ENCODE measurements around the gene NHSL1.
A peak's percentile ranks its signal among the peaks of the same experiment; 100 is the strongest.

Gene NHSL1, protein sequence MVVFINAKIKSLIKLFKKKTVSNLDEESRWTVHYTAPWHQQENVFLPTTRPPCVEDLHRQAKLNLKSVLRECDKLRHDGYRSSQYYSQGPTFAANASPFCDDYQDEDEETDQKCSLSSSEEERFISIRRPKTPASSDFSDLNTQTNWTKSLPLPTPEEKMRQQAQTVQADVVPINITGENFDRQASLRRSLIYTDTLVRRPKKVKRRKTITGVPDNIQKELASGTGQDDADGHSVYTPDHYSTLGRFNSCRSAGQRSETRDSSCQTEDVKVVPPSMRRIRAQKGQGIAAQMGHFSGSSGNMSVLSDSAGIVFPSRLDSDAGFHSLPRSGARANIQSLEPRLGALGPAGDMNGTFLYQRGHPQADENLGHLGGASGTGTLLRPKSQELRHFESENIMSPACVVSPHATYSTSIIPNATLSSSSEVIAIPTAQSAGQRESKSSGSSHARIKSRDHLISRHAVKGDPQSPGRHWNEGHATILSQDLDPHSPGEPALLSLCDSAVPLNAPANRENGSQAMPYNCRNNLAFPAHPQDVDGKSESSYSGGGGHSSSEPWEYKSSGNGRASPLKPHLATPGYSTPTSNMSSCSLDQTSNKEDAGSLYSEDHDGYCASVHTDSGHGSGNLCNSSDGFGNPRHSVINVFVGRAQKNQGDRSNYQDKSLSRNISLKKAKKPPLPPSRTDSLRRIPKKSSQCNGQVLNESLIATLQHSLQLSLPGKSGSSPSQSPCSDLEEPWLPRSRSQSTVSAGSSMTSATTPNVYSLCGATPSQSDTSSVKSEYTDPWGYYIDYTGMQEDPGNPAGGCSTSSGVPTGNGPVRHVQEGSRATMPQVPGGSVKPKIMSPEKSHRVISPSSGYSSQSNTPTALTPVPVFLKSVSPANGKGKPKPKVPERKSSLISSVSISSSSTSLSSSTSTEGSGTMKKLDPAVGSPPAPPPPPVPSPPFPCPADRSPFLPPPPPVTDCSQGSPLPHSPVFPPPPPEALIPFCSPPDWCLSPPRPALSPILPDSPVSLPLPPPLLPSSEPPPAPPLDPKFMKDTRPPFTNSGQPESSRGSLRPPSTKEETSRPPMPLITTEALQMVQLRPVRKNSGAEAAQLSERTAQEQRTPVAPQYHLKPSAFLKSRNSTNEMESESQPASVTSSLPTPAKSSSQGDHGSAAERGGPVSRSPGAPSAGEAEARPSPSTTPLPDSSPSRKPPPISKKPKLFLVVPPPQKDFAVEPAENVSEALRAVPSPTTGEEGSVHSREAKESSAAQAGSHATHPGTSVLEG (N-terminal part only)

GRCh38 chr6:138499303-138500018 lies at the start of gene NHSL1:
NHSL1 (minus strand) TSS chr6:138499494; CDS start chr6:138499290, 204 bp downstream.
- DNase-seq, result no peak

GRCh38 chr6:138546733-138547185 lies 47.5 kb upstream of the NHSL1 start:
- DNase-seq, result peak; percentile 33

GRCh38 chr6:138545621-138545980 lies 46.3 kb upstream of the NHSL1 start:
- DNase-seq, result no peak

GRCh38 chr6:138544501-138544900 lies 45.2 kb upstream of the NHSL1 start:
- no peak for DNase-seq

DNA sequence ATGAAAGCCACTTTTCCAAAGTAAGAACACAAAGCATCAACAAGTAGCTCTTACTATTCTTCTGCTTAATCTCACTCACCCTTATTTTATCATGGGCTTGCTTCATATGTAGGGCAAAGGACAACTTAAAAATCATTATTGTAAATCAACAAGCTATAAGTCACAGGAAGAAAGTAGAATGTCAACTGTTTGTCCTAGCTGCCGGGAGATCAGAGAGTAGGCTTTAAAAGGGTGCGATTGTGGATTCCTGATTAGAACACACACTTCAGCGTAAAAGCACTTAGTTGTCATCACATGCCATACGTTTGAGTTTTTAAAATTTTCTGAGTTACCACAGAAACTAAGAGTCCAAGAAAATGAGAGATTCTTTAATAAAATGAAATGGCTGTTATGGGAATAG lies 44.4 kb upstream of the NHSL1 start:
- DNase-seq, result no peak

GRCh38 chr6:138541823-138542481 lies 42.7 kb upstream of the NHSL1 start:
- no peak for DNase-seq

GRCh38 chr6:138540468-138540867 lies 41.2 kb upstream of the NHSL1 start:
- DNase-seq, result no peak

DNA sequence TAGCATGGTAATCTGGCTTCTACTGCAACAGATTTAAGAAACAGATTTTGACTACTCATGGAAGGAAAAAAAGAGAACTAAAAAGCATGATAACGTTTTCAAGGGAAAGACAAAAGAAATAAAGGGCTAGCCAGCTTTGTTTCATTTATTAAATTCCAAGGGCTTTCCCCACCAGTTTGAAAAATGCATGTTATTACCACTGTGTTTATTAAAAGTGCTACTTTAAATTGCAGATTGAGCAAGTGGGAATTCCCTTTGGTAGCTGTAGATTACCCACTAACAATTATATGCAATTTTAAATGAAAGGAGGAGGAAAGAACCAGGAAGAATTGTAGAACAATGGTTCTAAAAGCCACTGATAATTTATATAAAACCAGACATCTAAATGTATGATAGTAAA lies 40.6 kb upstream of the NHSL1 start:
- no peak for DNase-seq

DNA sequence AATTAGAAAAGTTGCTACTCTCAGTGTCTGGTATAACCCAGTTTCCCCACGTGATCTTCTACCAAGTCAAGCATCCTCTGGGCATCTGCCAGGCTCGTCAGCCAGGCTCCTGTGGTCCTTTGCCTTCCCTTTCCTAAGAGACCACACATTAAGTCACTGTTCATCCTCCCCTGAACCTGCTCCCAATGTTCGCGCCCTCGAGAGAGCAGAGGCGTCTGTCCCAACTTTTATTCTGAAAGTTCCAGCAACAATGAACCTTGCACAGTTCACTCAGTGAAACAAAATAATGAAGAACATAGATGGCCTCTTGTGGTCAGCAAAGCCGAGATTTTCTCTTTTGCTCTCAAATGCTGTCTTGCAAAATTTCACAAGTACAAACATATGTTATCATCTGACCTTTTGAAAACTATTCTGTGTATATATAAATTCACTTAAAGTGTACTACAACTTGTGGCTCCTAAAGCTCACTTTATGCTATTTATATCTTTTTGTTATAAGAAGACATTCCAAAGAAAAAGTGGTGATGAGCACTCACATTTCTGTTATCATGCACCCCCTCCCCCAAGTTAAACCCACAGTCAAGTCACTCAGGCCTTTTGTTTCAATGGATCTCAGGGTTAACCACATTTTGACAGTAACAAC lies 39.2 kb upstream of the NHSL1 start:
- no peak for DNase-seq

DNA sequence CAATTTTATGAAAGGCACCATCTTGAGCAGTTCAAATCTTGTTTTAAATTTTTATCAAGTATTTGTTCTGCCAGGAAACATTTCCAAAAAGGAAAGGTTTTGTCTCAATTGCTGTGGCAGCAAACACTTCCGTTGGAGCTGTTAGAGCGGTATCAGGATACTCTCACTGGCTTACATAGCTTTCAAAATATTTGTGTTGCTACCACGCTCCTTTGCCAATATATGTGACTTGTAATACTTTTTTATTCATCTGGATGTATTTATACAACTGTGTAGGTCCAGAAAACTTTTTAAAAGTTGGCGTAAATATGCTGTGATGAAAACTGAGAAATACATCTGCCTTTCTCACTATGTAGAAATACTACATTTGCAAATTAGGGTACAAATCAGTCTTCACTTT lies 37.8 kb upstream of the NHSL1 start:
- DNase-seq, result no peak

DNA sequence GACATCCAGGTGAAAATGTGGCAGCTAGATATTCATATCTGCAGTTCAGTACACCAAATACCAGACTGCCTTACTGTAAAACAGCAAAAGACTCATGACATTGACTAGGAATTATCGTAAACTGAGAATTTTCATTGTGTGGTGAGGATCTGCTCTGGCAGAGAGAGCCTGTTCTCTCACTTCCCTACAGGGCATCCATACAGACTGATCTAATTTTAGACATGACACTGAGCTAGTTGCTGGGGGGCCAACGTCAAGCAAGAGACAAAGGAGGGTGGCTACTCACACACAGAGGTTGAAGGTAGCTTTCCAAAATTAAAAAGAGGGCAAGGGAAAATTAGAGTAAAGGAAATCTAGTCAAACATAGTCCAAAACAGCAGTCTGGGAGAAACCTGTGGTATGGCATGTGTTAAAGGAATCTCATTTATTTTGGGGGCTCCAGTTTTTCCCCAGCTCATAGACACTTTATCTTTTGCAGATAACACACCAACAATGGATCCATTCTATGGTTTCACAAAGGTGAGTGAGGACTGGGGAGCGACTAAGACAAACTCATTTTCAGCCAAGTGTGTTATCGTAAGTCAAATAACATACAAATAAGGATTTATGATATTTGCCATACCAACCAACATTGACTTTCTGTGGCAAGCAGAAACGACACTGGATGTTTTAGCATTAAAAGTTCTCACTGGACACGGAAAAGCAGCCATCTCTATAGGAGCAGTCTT lies 36.6 kb upstream of the NHSL1 start:
- no peak for DNase-seq

DNA sequence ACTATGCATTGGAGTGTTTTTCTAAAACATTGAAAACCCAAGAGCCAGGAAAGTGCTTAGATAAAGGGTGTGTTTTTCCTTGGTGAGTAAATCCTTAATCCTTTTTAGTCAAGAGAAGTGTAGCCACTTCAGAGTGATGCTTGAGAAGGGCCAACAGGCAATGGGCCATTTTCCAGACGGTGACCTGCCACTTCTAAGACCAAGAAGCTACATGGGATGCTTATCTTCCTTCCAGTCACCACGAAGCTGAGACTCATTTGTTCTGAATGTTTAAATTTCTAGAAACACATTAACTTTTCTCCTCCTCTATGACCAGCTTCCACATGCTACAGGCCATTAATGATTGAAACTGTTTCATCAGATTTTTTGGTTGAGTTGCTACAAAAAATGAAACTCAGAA lies 34.4 kb upstream of the NHSL1 start:
- DNase-seq, result no peak

GRCh38 chr6:138531387-138531786 lies 32.1 kb upstream of the NHSL1 start:
- DNase-seq, result no peak

- DNase-seq, result no peak
These were observed 30.2 kb upstream of the NHSL1 start for GRCh38 chr6:138529478-138529877.

GRCh38 chr6:138528956-138529355 lies 29.7 kb upstream of the NHSL1 start:
- DNase-seq, result no peak

GRCh38 chr6:138528137-138528536 lies 28.8 kb upstream of the NHSL1 start:
- DNase-seq, result no peak

DNA sequence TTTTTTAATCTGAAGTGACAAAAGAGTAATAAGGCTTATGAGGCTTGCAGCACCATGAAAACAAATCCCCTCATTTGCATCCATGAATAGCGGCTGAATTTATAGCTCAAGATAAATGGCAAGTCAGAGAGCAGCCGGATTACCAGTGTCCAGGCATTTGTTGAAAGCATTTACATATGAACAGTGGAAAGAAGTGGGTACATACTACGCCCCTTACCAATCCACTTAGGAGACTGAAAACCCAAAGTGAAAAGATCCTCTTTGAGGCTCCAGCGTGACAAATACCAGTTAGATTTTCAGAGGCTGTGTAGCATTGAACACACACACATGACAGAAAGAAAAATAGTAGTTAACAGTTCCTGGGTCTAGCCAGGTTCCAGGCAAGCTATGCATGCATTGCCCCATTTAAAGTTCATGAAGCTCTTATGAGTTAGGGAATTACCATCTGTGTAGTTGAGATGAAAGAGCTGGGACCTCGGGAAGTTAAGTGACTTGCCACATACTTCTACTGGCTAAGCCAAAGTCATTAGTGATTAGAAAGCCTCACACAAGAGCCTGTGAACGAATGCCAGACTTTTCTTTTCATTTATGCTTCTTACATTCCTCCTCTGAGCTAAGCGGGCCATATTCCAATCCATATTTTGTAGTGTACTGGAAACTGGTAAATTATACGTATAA lies 28.3 kb upstream of the NHSL1 start:
- DNase-seq, result no peak

GRCh38 chr6:138526822-138527235 lies 27.5 kb upstream of the NHSL1 start:
- no peak for DNase-seq

GRCh38 chr6:138525355-138525754 lies 26.1 kb upstream of the NHSL1 start:
- no peak for DNase-seq

DNA sequence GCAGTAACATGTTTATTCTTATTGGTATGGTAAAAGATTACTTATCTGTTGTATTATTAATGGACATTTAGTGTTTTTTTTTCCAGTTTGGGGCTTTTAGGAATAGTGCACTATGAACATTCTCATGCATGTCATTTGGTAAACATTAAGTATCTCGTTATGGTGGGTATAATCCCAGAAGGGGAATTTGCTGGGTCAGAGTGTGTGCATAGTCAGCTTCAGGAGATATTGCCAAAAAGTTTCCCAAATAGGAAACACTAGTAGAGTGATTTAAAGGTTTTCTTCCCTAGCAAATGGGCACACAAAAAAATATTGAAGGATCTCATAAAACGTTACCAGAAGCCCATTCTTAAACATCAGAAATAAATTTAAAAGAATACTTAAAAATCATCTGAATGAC lies 25.2 kb upstream of the NHSL1 start:
- DNase-seq, result no peak
